NT2/D1 (cell line): ENCODE results near the gene KIF7.
A peak's percentile ranks its signal among the peaks of the same experiment; 100 is the strongest.
"Not testable (repeated sequence)": the region's sequence is repeated elsewhere in the genome, so short reads cannot be mapped to it uniquely, and the experiment has no call there.

Source experiments
- DNase-seq: peaks from one replicate; pipeline ENCODE4 v3.0.0-alpha.2; 2011; ENCODE audit warnings: low read depth, low spot score
- H3K27me3 ChIP-seq: 2 replicates; pipeline ENCODE4 v1.6.0; 2011; ENCODE audit warnings: mild to moderate bottlenecking; ENCODE audit not compliant: insufficient read length, insufficient read depth
- H3K36me3 ChIP-seq: 2 replicates; pipeline ENCODE4 v1.6.1; 2011; ENCODE audit warnings: mild to moderate bottlenecking, low read length, mixed read lengths; ENCODE audit not compliant: insufficient read depth, insufficient read length
- H3K4me1 ChIP-seq: 2 replicates; pipeline ENCODE4 v1.5.1; 2011; ENCODE audit not compliant: insufficient read depth, insufficient read length
- H3K4me3 ChIP-seq: 2 replicates; pipeline ENCODE4 v1.5.1; 2011; ENCODE audit warnings: low read depth; ENCODE audit not compliant: insufficient read length
- H3K9ac ChIP-seq: 2 replicates; pipeline ENCODE4 v1.6.0; 2011; ENCODE audit warnings: low read depth; ENCODE audit not compliant: insufficient read length
- H3K9me3 ChIP-seq: 2 replicates; pipeline ENCODE4 v1.5.1; 2011; ENCODE audit warnings: mild to moderate bottlenecking, low read length; ENCODE audit not compliant: insufficient read depth
- SUZ12 ChIP-seq: IDR thresholded peaks from 2 replicates; pipeline ENCODE4 v1.6.1; 2011; ENCODE audit not compliant: insufficient read length, insufficient read depth; ENCODE audit errors: extremely low read depth
- YY1 ChIP-seq: IDR thresholded peaks from 2 replicates; pipeline ENCODE4 v1.6.1; 2011; ENCODE audit not compliant: insufficient read length, insufficient read depth
- ZNF274 ChIP-seq: IDR thresholded peaks from 2 replicates; pipeline ENCODE4 v1.6.1; 2011; ENCODE audit warnings: mild to moderate bottlenecking, low read depth, low read length

Gene KIF7

GRCh38 chr15:89599021-89599420, 56.2 kb downstream of the KIF7 start:
- TF ChIP-seq ZNF274 (no peak), YY1 (no peak), SUZ12 (no peak)
- DNase-seq, result no peak
- Histone ChIP-seq H3K4me3 (no peak overlapping the region), H3K27me3 (no peaks in the 10 kb centered on the region), H3K9ac (no peak overlapping the region), H3K36me3 (peaks cover 80% of the 10 kb centered on the region), H3K9me3 (no peaks in the 10 kb centered on the region), H3K4me1 (no peaks in the 10 kb centered on the region)

DNA sequence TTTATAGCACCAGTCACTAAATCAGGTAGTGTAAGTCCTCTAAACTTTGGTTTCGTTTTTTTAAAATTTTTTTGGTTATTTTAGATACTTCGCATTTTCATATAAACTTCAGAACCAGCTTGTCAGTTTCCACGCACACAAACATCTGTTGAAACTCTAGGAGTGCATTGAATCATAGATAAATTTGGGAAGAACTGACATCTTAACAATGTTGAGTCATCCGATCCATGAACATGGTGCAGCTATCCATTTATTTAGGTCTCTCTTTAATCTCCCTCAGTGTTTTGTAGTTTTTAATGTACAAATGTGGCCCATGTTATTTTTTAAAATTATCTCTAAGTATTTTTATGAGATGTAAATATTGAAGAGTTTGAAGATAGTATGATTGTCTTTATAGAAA, 62.2 kb downstream of the KIF7 start:
- no peak for DNase-seq
- Histone ChIP-seq H3K36me3 (peaks cover 85% of the 10 kb centered on the region), H3K4me3 (no peak overlapping the region), H3K9me3 (no peaks in the 10 kb centered on the region), H3K27me3 (no peaks in the 10 kb centered on the region), H3K4me1 (no peaks in the 10 kb centered on the region), H3K9ac (no peak overlapping the region)
- TF ChIP-seq SUZ12, result no peak
- TF ChIP-seq YY1, result no peak
- no peak for TF ChIP-seq ZNF274

GRCh38 chr15:89591834-89592233, 63.4 kb downstream of the KIF7 start:
- Histone ChIP-seq H3K36me3 (peaks cover 91% of the 10 kb centered on the region), H3K9me3 (no peaks in the 10 kb centered on the region)

GRCh38 chr15:89587955-89588354, 67.3 kb downstream of the KIF7 start:
- no peak overlapping the region for H3K9ac ChIP-seq
- H3K4me1 ChIP-seq, result no peaks in the 10 kb centered on the region
- TF ChIP-seq SUZ12 (no peak), ZNF274 (no peak), YY1 (no peak)
- H3K27me3 ChIP-seq, result no peaks in the 10 kb centered on the region
- no peak overlapping the region for H3K4me3 ChIP-seq
- H3K36me3 ChIP-seq, result peaks cover 95% of the 10 kb centered on the region
- no peaks in the 10 kb centered on the region for H3K9me3 ChIP-seq
- no peak for DNase-seq

More at GRCh38 chr15:89591834-89592233, 63.4 kb downstream of the KIF7 start:
- Histone ChIP-seq H3K4me3 (no peak overlapping the region), H3K4me1 (no peaks in the 10 kb centered on the region), H3K9ac (no peak overlapping the region), H3K27me3 (no peaks in the 10 kb centered on the region)
- DNase-seq, result no peak
- no peak for TF ChIP-seq ZNF274
- no peak for TF ChIP-seq SUZ12
- no peak for TF ChIP-seq YY1

DNA sequence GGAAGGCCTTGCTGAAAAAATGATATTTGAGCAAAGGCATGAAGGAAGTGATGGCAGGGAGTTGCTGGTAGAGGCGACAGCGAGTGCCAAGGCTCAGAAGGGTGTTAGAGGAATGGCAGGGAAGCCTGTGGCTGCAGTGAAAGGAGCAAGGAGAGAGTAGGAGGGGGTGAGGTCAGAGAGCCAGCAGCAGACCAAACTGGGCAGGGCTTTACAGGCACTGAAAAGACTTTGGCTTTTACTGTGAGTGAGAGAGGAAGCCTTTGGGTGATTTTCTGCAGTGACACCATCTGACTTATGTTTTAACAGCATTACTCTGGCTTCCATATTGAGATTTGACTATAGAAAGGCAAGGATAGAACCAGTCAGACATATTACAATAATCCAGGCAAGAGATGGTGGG, 68.6 kb downstream of the KIF7 start:
- no peak overlapping the region for H3K9ac ChIP-seq
- no peaks in the 10 kb centered on the region for H3K9me3 ChIP-seq
- H3K4me3 ChIP-seq, result no peak overlapping the region
- H3K36me3 ChIP-seq, result peaks cover 92% of the 10 kb centered on the region
- H3K27me3 ChIP-seq, result no peaks in the 10 kb centered on the region
- DNase-seq, result no peak
- TF ChIP-seq ZNF274 (no peak), SUZ12 (no peak), YY1 (no peak)
- H3K4me1 ChIP-seq, result no peaks in the 10 kb centered on the region

- not testable (repeated sequence) for DNase-seq, H3K4me1 ChIP-seq
These were observed 74.5 kb downstream of the KIF7 start for GRCh38 chr15:89580747-89581146.

DNA sequence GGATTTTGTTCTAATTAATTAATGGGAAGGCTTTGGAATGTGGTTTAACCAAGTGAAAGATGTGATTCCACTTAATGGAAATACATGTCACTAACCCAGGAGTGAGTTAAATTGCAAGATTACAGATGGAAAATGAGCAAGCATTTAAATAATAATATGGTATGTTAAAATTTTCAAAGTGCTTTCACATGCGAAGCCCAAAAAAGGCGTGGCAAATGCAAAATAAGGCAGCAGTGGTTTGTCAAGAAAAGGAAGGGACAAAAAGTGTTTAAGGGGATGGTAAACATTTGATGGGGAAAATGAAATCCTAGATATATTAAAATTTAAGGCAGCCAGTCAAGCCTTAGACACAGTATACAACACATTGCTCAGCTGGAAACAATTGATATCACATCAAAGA, 77.1 kb downstream of the KIF7 start:
- no peak overlapping the region for H3K9ac ChIP-seq
- no peaks in the 10 kb centered on the region for H3K4me1 ChIP-seq
- H3K9me3 ChIP-seq, result no peaks in the 10 kb centered on the region
- TF ChIP-seq ZNF274 (no peak), SUZ12 (no peak), YY1 (no peak)
- peaks cover 57% of the 10 kb centered on the region for H3K36me3 ChIP-seq
- peak overlapping the region; percentile 9 for H3K4me3 ChIP-seq
- no peaks in the 10 kb centered on the region for H3K27me3 ChIP-seq
- no peak for DNase-seq

More at GRCh38 chr15:89580747-89581146, 74.5 kb downstream of the KIF7 start:
- not testable (repeated sequence) for H3K9ac ChIP-seq, H3K9me3 ChIP-seq, H3K4me3 ChIP-seq, H3K27me3 ChIP-seq
- H3K36me3 ChIP-seq, result peaks cover 82% of the 10 kb centered on the region
